B cell (primary cell): ENCODE results near the gene SLCO2B1. TPM values are rescaled to one million over a fixed set of nuclear protein-coding genes. Genes with fewer than 3 reads are reported as not detected.

Experiments used
- ATAC-seq: fragments of 200-7000 bp; cut with Tn5 transposase; one replicate; pipeline ENCODE4 v1.10.0; 2021; ENCODE audit warnings: low read depth, mild to moderate bottlenecking, moderate number of reproducible peaks, moderate library complexity
- CTCF ChIA-PET: fragments of 350-600 bp; sonication (Branson Sonifier 250); formaldehyde crosslinking; loops from one replicate; lab custom pipeline; 2021; ENCODE audit warnings: antibody characterized with exemption, inconsistent platforms; lab: Charles Lee
- POLR2A ChIA-PET: fragments of 350-600 bp; sonication (Branson Sonifier 250); formaldehyde crosslinking; loops from one replicate; lab custom pipeline; 2021; ENCODE audit warnings: antibody characterized with exemption; lab: Charles Lee
- DNase-seq: peaks from one replicate; pipeline ENCODE4 v3.0.0; 2013
- H2AFZ ChIP-seq: 2 replicates; pipeline ENCODE4 v1.6.1; 2012; ENCODE audit warnings: mild to moderate bottlenecking, low read depth, low read length; ENCODE audit not compliant: insufficient read depth, poor library complexity, severe bottlenecking
- H3K27ac ChIP-seq, 2 donors: 1 replicate in 1 of 2; 2 replicates in 1 of 2; pipeline ENCODE4 v1.5.1; 2012 to 2013; ENCODE audit warnings: low read length in 2 of 2, mild to moderate bottlenecking in 2 of 2, moderate library complexity in 1 of 2
- H3K27me3 ChIP-seq, 4 experiments: fragments of 200-600 bp in 1 of 4; sonication (generic) in 1 of 4; replicated peaks in 1 of 4; 1 replicate in 2 of 4; 2 replicates in 2 of 4; pipeline versions ENCODE4 v1.6.1 to v1.7.0; 2013 to 2016; ENCODE audit warnings: low read length in 3 of 4, mild to moderate bottlenecking in 2 of 4, mixed read lengths in 1 of 4, moderate library complexity in 1 of 4; ENCODE audit not compliant: insufficient read depth in 4 of 4, control insufficient read depth in 3 of 4; ENCODE audit errors: control extremely low read depth in 1 of 4
- H3K36me3 ChIP-seq, 2 experiments: replicated peaks in 1 of 2; 1 replicate in 1 of 2; 2 replicates in 1 of 2; pipeline versions ENCODE4 v1.6.1 to v1.7.1; 2013; ENCODE audit warnings: low read length in 1 of 2; ENCODE audit not compliant: insufficient read depth in 2 of 2, control insufficient read depth in 1 of 2; ENCODE audit errors: control extremely low read depth in 1 of 2, extremely low read depth in 1 of 2
- H3K4me1 ChIP-seq, 2 donors: fragments of 200-600 bp in 1 of 2; sonication (generic) in 1 of 2; 1 replicate in 1 of 2; 2 replicates in 1 of 2; pipeline versions ENCODE4 v1.5.1 to v1.6.1; 2013 to 2017; ENCODE audit warnings: low read length in 2 of 2; ENCODE audit not compliant: control insufficient read depth in 2 of 2, insufficient read depth in 2 of 2
- H3K4me2 ChIP-seq: replicated peaks from 2 replicates; pipeline ENCODE3; 2012; ENCODE audit warnings: mild to moderate bottlenecking, low read depth, low read length; ENCODE audit not compliant: poor library complexity, severe bottlenecking
- H3K4me3 ChIP-seq, 5 experiments: fragments of 200-600 bp in 1 of 5; sonication (generic) in 1 of 5; 1 replicate in 3 of 5; 2 replicates in 2 of 5; pipeline versions ENCODE4 v1.5.1 to v1.7.0; 2011 to 2016; ENCODE audit warnings: low read length in 4 of 5, mild to moderate bottlenecking in 4 of 5, low read depth in 2 of 5, control low read depth in 1 of 5, moderate library complexity in 1 of 5; ENCODE audit not compliant: insufficient read depth in 1 of 5; ENCODE audit errors: control extremely low read depth in 1 of 5, extremely low read depth in 1 of 5
- H3K79me2 ChIP-seq: fragments of 200-600 bp; sonication (generic); one replicate; pipeline ENCODE4 v1.6.0; 2016; ENCODE audit warnings: low read length; ENCODE audit not compliant: control insufficient read depth, insufficient read depth
- H3K9ac ChIP-seq: fragments of 200-600 bp; sonication (generic); 2 replicates; pipeline ENCODE4 v1.6.1; 2017; ENCODE audit warnings: mild to moderate bottlenecking, low read length, moderate library complexity
- H3K9me3 ChIP-seq, 3 donors: one replicate each; pipeline versions ENCODE4 v1.6.1 to v1.7.1; 2013; ENCODE audit warnings: low read length in 2 of 3; ENCODE audit not compliant: control insufficient read depth in 2 of 3, insufficient read depth in 1 of 3; ENCODE audit errors: control extremely low read depth in 1 of 3
- H4K20me1 ChIP-seq: 2 replicates; pipeline ENCODE4 v1.6.0; 2012; ENCODE audit warnings: mild to moderate bottlenecking, low read length; ENCODE audit not compliant: insufficient read depth, control insufficient read depth, poor library complexity, severe bottlenecking
- H3K27ac Mint-ChIP-seq: one replicate; pipeline ENCODE4 v1.8.0; 2021; ENCODE audit warnings: mixed read lengths
- H3K27me3 Mint-ChIP-seq: one replicate; pipeline ENCODE4 v1.8.0; 2021; ENCODE audit warnings: mixed read lengths
- H3K4me1 Mint-ChIP-seq: one replicate; pipeline ENCODE4 v1.8.0; 2021; ENCODE audit warnings: mixed read lengths
- H3K4me3 Mint-ChIP-seq: one replicate; pipeline ENCODE4 v1.8.0; 2021; ENCODE audit warnings: mixed read lengths
- H3K9me3 Mint-ChIP-seq: one replicate; pipeline ENCODE4 v1.8.0; 2022; ENCODE audit warnings: mixed read lengths; ENCODE audit not compliant: insufficient read depth
- EZH2 ChIP-seq: IDR thresholded peaks from 2 replicates; pipeline ENCODE4 v1.6.1; 2012; ENCODE audit warnings: borderline replicate concordance, low read depth, mild to moderate bottlenecking, moderate library complexity, low read length; ENCODE audit not compliant: insufficient read depth, poor library complexity, severe bottlenecking
- WGBS: methylation state at CpG from one replicate; pipeline ENCODE4 v1.1.5; 2013; ENCODE audit warnings: missing lambda C conversion rate; ENCODE audit not compliant: insufficient coverage; 5-methylcytosine and 5-hydroxymethylcytosine counted together
- intact Hi-C: fragments of 100-400 bp; cut with micrococcal nuclease; formaldehyde crosslinking; loops from one replicate; pipeline ENCODE4 v1.10.0; 2022
- polyA plus RNA-seq: library from polyadenylated mRNA; depleted of rRNA; stranded (reverse); fragments of >200 nt; gene quantifications from 2 replicates; pipeline ENCODE4 v1.2.3, GENCODE V29; 2012
- total RNA-seq, 2 donors: library from RNA; stranded (reverse); fragments of 120-200 nt in 1 of 2; gene quantifications; 1 replicate in 1 of 2; 2 replicates in 1 of 2; pipeline versions ENCODE4 v1.2.3 to v1.2.4, GENCODE V29; 2013 to 2022
- TF ChIP-seq, protein P1 (sequence below): fragments of 200-600 bp; IDR thresholded peaks from one replicate; pipeline ENCODE4 v1.8.0; 2022; ENCODE audit warnings: antibody characterized with exemption, mild to moderate bottlenecking

The SLCO2B1 gene
- total and polyA plus RNA-seq, 2 donors (not counting 1 experiment from before 2014, with no cell fraction given) = 1.2 TPM; not detected in 1

DNA sequence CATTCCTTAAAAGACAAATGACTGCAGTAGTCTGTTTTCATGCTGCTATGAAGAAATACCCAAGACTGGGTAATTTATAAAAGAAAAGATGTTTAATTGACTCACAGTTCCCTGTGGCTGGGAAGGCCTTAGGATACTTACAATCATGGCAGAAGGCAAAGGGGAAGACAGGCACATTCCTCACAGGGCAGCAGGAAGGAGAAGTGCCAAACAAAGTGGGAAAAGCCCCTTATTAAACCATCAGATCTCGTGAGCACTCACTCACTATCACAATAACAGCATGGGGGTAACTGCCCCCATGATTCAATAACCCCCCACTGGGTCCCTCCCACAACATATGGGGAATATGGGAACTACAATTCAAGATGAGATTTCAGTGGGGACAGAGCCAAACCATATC lies 37.9 kb upstream of the SLCO2B1 start:
- no peak for TF ChIP-seq EZH2
- TF ChIP-seq, protein P1, sequence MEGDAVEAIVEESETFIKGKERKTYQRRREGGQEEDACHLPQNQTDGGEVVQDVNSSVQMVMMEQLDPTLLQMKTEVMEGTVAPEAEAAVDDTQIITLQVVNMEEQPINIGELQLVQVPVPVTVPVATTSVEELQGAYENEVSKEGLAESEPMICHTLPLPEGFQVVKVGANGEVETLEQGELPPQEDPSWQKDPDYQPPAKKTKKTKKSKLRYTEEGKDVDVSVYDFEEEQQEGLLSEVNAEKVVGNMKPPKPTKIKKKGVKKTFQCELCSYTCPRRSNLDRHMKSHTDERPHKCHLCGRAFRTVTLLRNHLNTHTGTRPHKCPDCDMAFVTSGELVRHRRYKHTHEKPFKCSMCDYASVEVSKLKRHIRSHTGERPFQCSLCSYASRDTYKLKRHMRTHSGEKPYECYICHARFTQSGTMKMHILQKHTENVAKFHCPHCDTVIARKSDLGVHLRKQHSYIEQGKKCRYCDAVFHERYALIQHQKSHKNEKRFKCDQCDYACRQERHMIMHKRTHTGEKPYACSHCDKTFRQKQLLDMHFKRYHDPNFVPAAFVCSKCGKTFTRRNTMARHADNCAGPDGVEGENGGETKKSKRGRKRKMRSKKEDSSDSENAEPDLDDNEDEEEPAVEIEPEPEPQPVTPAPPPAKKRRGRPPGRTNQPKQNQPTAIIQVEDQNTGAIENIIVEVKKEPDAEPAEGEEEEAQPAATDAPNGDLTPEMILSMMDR = no peak
- ChIA-PET POLR2A (no interaction called here), CTCF (interaction anchor here (1.0 kb wide), 1 partner anchor 33 kb away, joined by 3 read pairs; no protein-coding TSS in a partner anchor)
- no peak overlapping the region for H3K27ac ChIP-seq
- peaks cover 0 to 2% (median 0%) of the 10 kb centered on the region in 4 experiments for H3K27me3 ChIP-seq
- no peaks in the 10 kb centered on the region for H4K20me1 ChIP-seq
- H2AFZ ChIP-seq = no peak overlapping the region
- no peak overlapping the region for H3K4me3 ChIP-seq
- H3K4me1 ChIP-seq = no peaks in the 10 kb centered on the region
- Mint-ChIP-seq H3K27ac (no peak overlapping the region), H3K4me1 (no peaks in the 10 kb centered on the region), H3K4me3 (no peak overlapping the region), H3K9me3 (peaks cover 16% of the 10 kb centered on the region), H3K27me3 (peaks cover 15% of the 10 kb centered on the region)
- DNase-seq = no peak
- H3K36me3 ChIP-seq = no peaks in the 10 kb centered on the region
- peaks cover 0 to 10% (median 9%) of the 10 kb centered on the region in 3 donors for H3K9me3 ChIP-seq
- H3K4me2 ChIP-seq = no peak overlapping the region
- intact Hi-C loops = no loop called here
- H3K9ac ChIP-seq = no peak overlapping the region
- no peak for ATAC-seq
- WGBS = no CpG with 5 or more reads among the region's 1 CpG
- H3K79me2 ChIP-seq = no peaks in the 10 kb centered on the region

DNA sequence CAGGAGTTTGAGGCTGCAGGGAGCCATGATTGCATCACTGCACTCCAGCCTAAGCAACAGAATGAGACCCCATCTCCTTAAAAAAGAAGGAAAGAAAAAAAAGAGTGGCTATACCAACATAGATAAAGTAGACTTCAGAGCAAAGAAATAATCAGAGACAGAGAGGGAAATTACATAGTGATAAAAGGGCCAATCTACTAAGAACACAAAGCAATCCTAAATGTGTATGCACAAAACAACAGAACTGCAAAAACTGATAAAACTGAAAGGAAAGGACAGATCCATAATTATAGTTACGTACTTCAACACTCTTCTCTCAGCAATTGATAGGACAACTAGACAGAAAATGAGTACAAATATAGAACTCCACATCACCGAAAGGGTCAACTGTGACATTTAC lies 36.4 kb upstream of the SLCO2B1 start:
- ChIA-PET CTCF (interaction anchor here (0.9 kb wide), 1 partner anchor 92 kb away, joined by 3 read pairs; no protein-coding TSS in a partner anchor), POLR2A (no interaction called here)
- no peak overlapping the region for H3K4me2 ChIP-seq
- 100% methylated on average over 1 of the region's 2 CpGs for WGBS
- no peak overlapping the region for H3K4me3 ChIP-seq
- H3K9ac ChIP-seq = no peak overlapping the region
- intact Hi-C loops = no loop called here
- H3K27me3 ChIP-seq = peaks cover 0 to 2% (median 0%) of the 10 kb centered on the region in 4 experiments
- no peaks in the 10 kb centered on the region for H3K4me1 ChIP-seq
- no peaks in the 10 kb centered on the region for H3K36me3 ChIP-seq
- H3K27ac Mint-ChIP-seq = no peak overlapping the region
- no peak overlapping the region for H3K27ac ChIP-seq
- DNase-seq (no peak), ATAC-seq (no peak)
- no peak overlapping the region for H2AFZ ChIP-seq
- peaks cover 0 to 12% (median 10%) of the 10 kb centered on the region in 3 donors for H3K9me3 ChIP-seq
- no peaks in the 10 kb centered on the region for H3K79me2 ChIP-seq
- peaks cover 25% of the 10 kb centered on the region for H3K27me3 Mint-ChIP-seq
- H3K4me3 Mint-ChIP-seq = no peak overlapping the region
- TF ChIP-seq EZH2 = no peak
- TF ChIP-seq, protein P1 = no peak
- H3K4me1 Mint-ChIP-seq = no peaks in the 10 kb centered on the region
- H4K20me1 ChIP-seq = no peaks in the 10 kb centered on the region
- peaks cover 16% of the 10 kb centered on the region for H3K9me3 Mint-ChIP-seq
